Lower leg skin (tissue), 3 donors: ENCODE measurements around the gene TGFB2.

Experiments used
- POLR2A ChIP-seq, 2 donors: fragments of 450-650 bp; IDR thresholded peaks; one replicate each; pipeline ENCODE4 v1.6.1; 2016 to 2017; ENCODE audit warnings: antibody characterized with exemption in 2 of 2, mild to moderate bottlenecking in 1 of 2, moderate library complexity in 1 of 2
- TF ChIP-seq, protein P1 (sequence below), 3 donors: fragments of 450-650 bp; IDR thresholded peaks; one replicate each; pipeline ENCODE4 v1.5.1; 2016; ENCODE audit warnings: antibody characterized with exemption in 3 of 3, mild to moderate bottlenecking in 3 of 3, moderate library complexity in 2 of 3

DNA sequence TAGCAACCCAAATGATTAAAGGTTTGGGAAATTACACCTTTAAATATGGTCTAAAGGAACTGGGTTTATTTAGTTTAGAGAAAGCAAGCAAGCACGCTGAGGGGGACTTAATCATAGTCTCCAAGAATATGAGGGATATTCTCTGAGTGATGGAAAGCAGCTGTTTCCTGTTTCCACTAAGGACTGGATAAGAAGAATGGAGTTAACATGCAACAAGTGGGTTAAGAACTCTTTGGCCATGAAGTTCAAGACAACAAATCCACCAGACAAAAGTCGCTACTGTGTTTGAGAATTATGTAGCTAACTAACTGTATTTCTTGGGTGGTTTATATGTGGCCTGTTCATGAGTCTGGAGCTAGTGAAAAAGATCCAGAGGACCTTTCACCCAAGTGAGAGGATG is 85.7 kb downstream of the TGFB2 start:
- no peak for TF ChIP-seq POLR2A (IDR thresholded peaks at IDR 0.05)
- TF ChIP-seq, protein P1, sequence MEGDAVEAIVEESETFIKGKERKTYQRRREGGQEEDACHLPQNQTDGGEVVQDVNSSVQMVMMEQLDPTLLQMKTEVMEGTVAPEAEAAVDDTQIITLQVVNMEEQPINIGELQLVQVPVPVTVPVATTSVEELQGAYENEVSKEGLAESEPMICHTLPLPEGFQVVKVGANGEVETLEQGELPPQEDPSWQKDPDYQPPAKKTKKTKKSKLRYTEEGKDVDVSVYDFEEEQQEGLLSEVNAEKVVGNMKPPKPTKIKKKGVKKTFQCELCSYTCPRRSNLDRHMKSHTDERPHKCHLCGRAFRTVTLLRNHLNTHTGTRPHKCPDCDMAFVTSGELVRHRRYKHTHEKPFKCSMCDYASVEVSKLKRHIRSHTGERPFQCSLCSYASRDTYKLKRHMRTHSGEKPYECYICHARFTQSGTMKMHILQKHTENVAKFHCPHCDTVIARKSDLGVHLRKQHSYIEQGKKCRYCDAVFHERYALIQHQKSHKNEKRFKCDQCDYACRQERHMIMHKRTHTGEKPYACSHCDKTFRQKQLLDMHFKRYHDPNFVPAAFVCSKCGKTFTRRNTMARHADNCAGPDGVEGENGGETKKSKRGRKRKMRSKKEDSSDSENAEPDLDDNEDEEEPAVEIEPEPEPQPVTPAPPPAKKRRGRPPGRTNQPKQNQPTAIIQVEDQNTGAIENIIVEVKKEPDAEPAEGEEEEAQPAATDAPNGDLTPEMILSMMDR (IDR thresholded peaks at IDR 0.05), result no peak
